ACC112 (cell line): ENCODE measurements around the gene FSTL4.

Source experiments
- H2AFZ ChIP-seq: fragments of 200-600 bp; sonication (generic); one replicate; pipeline ENCODE4 v1.6.0; 2017; ENCODE audit warnings: antibody characterized with exemption, low read length; ENCODE audit not compliant: unreplicated experiment
- H3K27ac ChIP-seq: fragments of 200-600 bp; sonication (generic); 2 replicates; pipeline ENCODE4 v1.5.1; 2014; ENCODE audit warnings: low read depth, mild to moderate bottlenecking, antibody characterized with exemption, low read length, moderate library complexity
- H3K27me3 ChIP-seq: fragments of 200-600 bp; sonication (generic); 2 replicates; pipeline ENCODE4 v1.6.1; 2014; ENCODE audit warnings: mild to moderate bottlenecking, antibody characterized with exemption, low read length, moderate library complexity, mixed read lengths; ENCODE audit not compliant: insufficient read depth
- H3K36me3 ChIP-seq: fragments of 200-600 bp; sonication (generic); 2 replicates; pipeline ENCODE4 v1.6.1; 2016; ENCODE audit warnings: mild to moderate bottlenecking, antibody characterized with exemption, low read length, moderate library complexity, mixed read lengths; ENCODE audit not compliant: insufficient read depth
- H3K4me1 ChIP-seq: fragments of 200-600 bp; sonication (generic); one replicate; pipeline ENCODE4 v1.6.1; 2016; ENCODE audit warnings: low read length, mixed read lengths; ENCODE audit not compliant: insufficient read depth, unreplicated experiment, control insufficient read depth
- H3K4me3 ChIP-seq: fragments of 200-600 bp; sonication (generic); 2 replicates; pipeline ENCODE4 v1.5.1; 2014; ENCODE audit warnings: mild to moderate bottlenecking, low read depth, low read length
- H3K79me2 ChIP-seq: fragments of 200-600 bp; sonication (generic); one replicate; pipeline ENCODE4 v1.6.0; 2016; ENCODE audit warnings: low read length; ENCODE audit not compliant: control insufficient read depth, unreplicated experiment, insufficient read depth

FSTL4 gene

GRCh38 chr5:133582971-133583370 is 29.4 kb downstream of the FSTL4 start:
- Histone ChIP-seq H3K27ac (no peak overlapping the region), H3K4me1 (no peaks in the 10 kb centered on the region), H3K4me3 (no peak overlapping the region), H2AFZ (no peak overlapping the region), H3K79me2 (no peaks in the 10 kb centered on the region), H3K36me3 (no peaks in the 10 kb centered on the region), H3K27me3 (peaks cover 27% of the 10 kb centered on the region)

- no peak overlapping the region for H2AFZ ChIP-seq
- no peaks in the 10 kb centered on the region for H3K36me3 ChIP-seq
- no peaks in the 10 kb centered on the region for H3K79me2 ChIP-seq
- H3K4me3 ChIP-seq: no peak overlapping the region
- H3K27ac ChIP-seq: no peak overlapping the region
- H3K27me3 ChIP-seq: peaks cover 32% of the 10 kb centered on the region
- H3K4me1 ChIP-seq: no peaks in the 10 kb centered on the region
Observed at GRCh38 chr5:133581918-133582317, 30.4 kb downstream of the FSTL4 start.

GRCh38 chr5:133581348-133581747 is 31.0 kb downstream of the FSTL4 start:
- H2AFZ ChIP-seq: no peak overlapping the region
- no peaks in the 10 kb centered on the region for H3K36me3 ChIP-seq
- no peak overlapping the region for H3K4me3 ChIP-seq

GRCh38 chr5:133580618-133581017 is 31.7 kb downstream of the FSTL4 start:
- no peak overlapping the region for H3K27ac ChIP-seq

More at GRCh38 chr5:133581348-133581747, 31.0 kb downstream of the FSTL4 start:
- Histone ChIP-seq H3K27ac (no peak overlapping the region), H3K27me3 (peaks cover 32% of the 10 kb centered on the region), H3K79me2 (no peaks in the 10 kb centered on the region), H3K4me1 (no peaks in the 10 kb centered on the region)

GRCh38 chr5:133579766-133580165 is 32.6 kb downstream of the FSTL4 start:
- H3K27me3 ChIP-seq: peaks cover 39% of the 10 kb centered on the region
- no peak overlapping the region for H2AFZ ChIP-seq
- no peaks in the 10 kb centered on the region for H3K4me1 ChIP-seq
- H3K27ac ChIP-seq: no peak overlapping the region
- no peaks in the 10 kb centered on the region for H3K79me2 ChIP-seq
- no peaks in the 10 kb centered on the region for H3K36me3 ChIP-seq
- H3K4me3 ChIP-seq: no peak overlapping the region

More at GRCh38 chr5:133580618-133581017, 31.7 kb downstream of the FSTL4 start:
- H3K4me3 ChIP-seq: no peak overlapping the region
- peaks cover 32% of the 10 kb centered on the region for H3K27me3 ChIP-seq
- H3K36me3 ChIP-seq: no peaks in the 10 kb centered on the region
- H2AFZ ChIP-seq: no peak overlapping the region
- H3K79me2 ChIP-seq: no peaks in the 10 kb centered on the region
- H3K4me1 ChIP-seq: no peaks in the 10 kb centered on the region

GRCh38 chr5:133569347-133569746 is 43.0 kb downstream of the FSTL4 start:
- H3K36me3 ChIP-seq: no peaks in the 10 kb centered on the region
- H3K4me1 ChIP-seq: no peaks in the 10 kb centered on the region
- H3K4me3 ChIP-seq: no peak overlapping the region
- no peaks in the 10 kb centered on the region for H3K79me2 ChIP-seq
- no peak overlapping the region for H3K27ac ChIP-seq
- no peak overlapping the region for H2AFZ ChIP-seq
- peaks cover 69% of the 10 kb centered on the region for H3K27me3 ChIP-seq

- Histone ChIP-seq H3K79me2 (no peaks in the 10 kb centered on the region), H3K4me3 (no peak overlapping the region), H3K4me1 (no peaks in the 10 kb centered on the region), H3K36me3 (no peaks in the 10 kb centered on the region), H2AFZ (no peak overlapping the region), H3K27me3 (peaks cover 75% of the 10 kb centered on the region), H3K27ac (no peak overlapping the region)
Observed at GRCh38 chr5:133565993-133566392, 46.3 kb downstream of the FSTL4 start.

- Histone ChIP-seq H3K36me3 (no peaks in the 10 kb centered on the region), H3K27me3 (peaks cover 68% of the 10 kb centered on the region), H3K27ac (no peak overlapping the region), H3K4me3 (no peak overlapping the region), H3K79me2 (no peaks in the 10 kb centered on the region), H3K4me1 (no peaks in the 10 kb centered on the region), H2AFZ (no peak overlapping the region)
Observed at GRCh38 chr5:133564921-133565565, 47.3 kb downstream of the FSTL4 start.

GRCh38 chr5:133562554-133562953 is 49.8 kb downstream of the FSTL4 start:
- Histone ChIP-seq H3K4me1 (no peaks in the 10 kb centered on the region), H3K36me3 (no peaks in the 10 kb centered on the region), H3K27ac (no peak overlapping the region), H2AFZ (no peak overlapping the region), H3K79me2 (no peaks in the 10 kb centered on the region), H3K27me3 (peaks cover 66% of the 10 kb centered on the region), H3K4me3 (no peak overlapping the region)

- no peak overlapping the region for H3K4me3 ChIP-seq
- no peaks in the 10 kb centered on the region for H3K36me3 ChIP-seq
- no peak overlapping the region for H3K27ac ChIP-seq
- no peaks in the 10 kb centered on the region for H3K4me1 ChIP-seq
- H2AFZ ChIP-seq: no peak overlapping the region
- H3K79me2 ChIP-seq: no peaks in the 10 kb centered on the region
- H3K27me3 ChIP-seq: peaks cover 67% of the 10 kb centered on the region
Observed at GRCh38 chr5:133559960-133560359, 52.4 kb downstream of the FSTL4 start.

- Histone ChIP-seq H3K27ac (no peak overlapping the region), H3K4me1 (no peaks in the 10 kb centered on the region), H3K27me3 (peaks cover 75% of the 10 kb centered on the region), H3K4me3 (no peak overlapping the region), H3K36me3 (no peaks in the 10 kb centered on the region), H3K79me2 (no peaks in the 10 kb centered on the region), H2AFZ (no peak overlapping the region)
Observed at GRCh38 chr5:133556551-133556950, 55.8 kb downstream of the FSTL4 start.
